HepG2 (cell line): ENCODE results near the gene RTP1. TPM values are rescaled to one million over a fixed set of nuclear protein-coding genes. Genes with fewer than 3 reads are reported as not detected.
"Not testable (repeated sequence)": the region's sequence is repeated elsewhere in the genome, so short reads cannot be mapped to it uniquely, and the experiment has no call there.

Experiments used
- ATAC-seq: fragments of 200-7000 bp; cut with Tn5 transposase; 3 replicates; pipeline ENCODE4 v1.9.1; 2020; ENCODE audit warnings: mild to moderate bottlenecking, moderate library complexity
- BruUV-seq: library from RNA; stranded (reverse); fragments of 400-500 nt; replicated peaks from 2 replicates; lab custom pipeline; 2021; lab: Mats Ljungman, UMichigan
- CTCF ChIA-PET: fragments of 300-600 bp; formaldehyde crosslinking; extraction: SDS; loops from one replicate; lab custom pipeline; 2021; ENCODE audit warnings: low total read pairs, inconsistent platforms, low intra/inter-chr PET ratio; lab: Yijun Ruan, JAX
- POLR2A ChIA-PET: fragments of 350-600 bp; sonication (Branson Sonifier 250); formaldehyde crosslinking; loops from one replicate; lab custom pipeline; 2020; ENCODE audit warnings: antibody characterized with exemption, inconsistent platforms; lab: Yijun Ruan, JAX
- DNase-seq: peaks from one replicate; pipeline ENCODE4 v3.0.0-alpha.2; 2015; ENCODE audit warnings: low spot score
- FAIRE-seq: peaks from 3 replicates; lab custom pipeline; 2011; peaks lifted over from hg19 to GRCh38; lab: Jason Lieb, UNC
- H2AFZ ChIP-seq: one replicate; pipeline ENCODE4 v1.6.1; 2011; ENCODE audit warnings: low read length, inconsistent platforms
- H3K27ac ChIP-seq: fragments of 300-600 bp; 3 replicates; pipeline ENCODE4 v1.8.0; 2011; ENCODE audit warnings: mixed run types, mild to moderate bottlenecking, mixed read lengths, low read length, inconsistent platforms; ENCODE audit not compliant: insufficient read depth; ENCODE audit errors: extremely low read length
- H3K27me3 ChIP-seq, 2 experiments: fragments of 200-600 bp in 1 of 2; 2 replicates in 1 of 2; 3 replicates in 1 of 2; pipeline versions ENCODE4 v1.6.0 to v1.8.0; 2011; ENCODE audit warnings: low read length in 2 of 2, mild to moderate bottlenecking in 2 of 2, moderate library complexity in 2 of 2, inconsistent platforms in 1 of 2; ENCODE audit not compliant: insufficient read depth in 2 of 2, control insufficient read depth in 1 of 2
- H3K36me3 ChIP-seq, 2 experiments: fragments of 200-600 bp in 1 of 2; replicated peaks in 1 of 2; 2 replicates in 1 of 2; 3 replicates in 1 of 2; pipeline versions ENCODE4 v1.5.1 to v1.8.0; 2011; ENCODE audit warnings: low read length in 2 of 2, inconsistent platforms in 1 of 2; ENCODE audit not compliant: insufficient read depth in 2 of 2, control insufficient read depth in 1 of 2
- H3K4me1 ChIP-seq: 2 replicates; pipeline ENCODE4 v1.5.1; 2012; ENCODE audit warnings: low read length, inconsistent platforms; ENCODE audit not compliant: insufficient read depth
- H3K4me2 ChIP-seq: 2 replicates; pipeline ENCODE4 v1.6.0; 2011; ENCODE audit warnings: low read depth, low read length, inconsistent platforms
- H3K4me3 ChIP-seq, 3 experiments: fragments of 200-600 bp in 1 of 3; sonication (generic), shearing (Covaris generic) in 1 of 3; replicated peaks in 1 of 3; 2 replicates each; pipeline ENCODE4 v1.5.1; 2011 to 2016; ENCODE audit warnings: low read length in 3 of 3, inconsistent platforms in 2 of 3, low read depth in 2 of 3, mild to moderate bottlenecking in 2 of 3, control low read depth in 1 of 3, mixed read lengths in 1 of 3; ENCODE audit not compliant: insufficient read depth in 1 of 3
- H3K79me2 ChIP-seq: one replicate; pipeline ENCODE4 v1.6.1; 2011; ENCODE audit warnings: low read length, inconsistent platforms; ENCODE audit not compliant: insufficient read depth
- H3K9ac ChIP-seq: 2 replicates; pipeline ENCODE4 v1.6.0; 2011; ENCODE audit warnings: mild to moderate bottlenecking, low read depth, low read length, inconsistent platforms; ENCODE audit not compliant: insufficient read depth
- H3K9me3 ChIP-seq: 2 replicates; pipeline ENCODE4 v1.5.1; 2012; ENCODE audit warnings: mild to moderate bottlenecking, low read length
- H4K20me1 ChIP-seq: 2 replicates; pipeline ENCODE4 v1.6.0; 2011; ENCODE audit warnings: inconsistent platforms, mild to moderate bottlenecking, low read length, moderate library complexity; ENCODE audit not compliant: insufficient read depth
- HOXA7 ChIP-seq: sonication (generic); formaldehyde crosslinking; IDR thresholded peaks from 2 replicates; pipeline ENCODE4 v1.8.1; 2022; ENCODE audit warnings: mild to moderate bottlenecking, missing genetic modification reagents, moderate library complexity
- SPEN ChIP-seq: sonication (generic); formaldehyde crosslinking; IDR thresholded peaks from 2 replicates; pipeline ENCODE4 v1.5.1; 2020; ENCODE audit warnings: low read depth, mild to moderate bottlenecking, missing genetic modification reagents
- U2AF2 ChIP-seq: fragments of 200-400 bp; formaldehyde crosslinking; IDR thresholded peaks from 2 replicates; pipeline ENCODE4 v1.6.1; 2017; ENCODE audit warnings: low read depth, mild to moderate bottlenecking, low read length
- ZNF20 ChIP-seq: sonication (generic); formaldehyde crosslinking; IDR thresholded peaks from 2 replicates; pipeline ENCODE4 v1.4.0; 2020; ENCODE audit warnings: mild to moderate bottlenecking, moderate library complexity, missing genetic modification reagents
- WGBS: methylation state at CpG from one replicate; pipeline ENCODE4 v1.1.6; 2017; ENCODE audit warnings: low lambda C conversion rate; 5-methylcytosine and 5-hydroxymethylcytosine counted together
- in situ Hi-C: cut with HindIII; loops from 2 replicates; pipeline ENCODE4 v1.10.0; 2017; ENCODE audit warnings: low pct_unique_long_range_greater_than_20kb; ENCODE audit not compliant: extremely low pct_ligation_motif_present
- intact Hi-C: fragments of 100-400 bp; cut with micrococcal nuclease; formaldehyde crosslinking; loops from one replicate; pipeline ENCODE4 v1.10.0; 2022; ENCODE audit not compliant: unreplicated experiment
- polyA plus RNA-seq, 8 experiments: library from polyadenylated mRNA; depleted of rRNA in 3 of 8; stranded (reverse) in 7 of 8; unstranded in 1 of 8; fragments of >200 nt; fragmentation: Illumina TruSeq in 4 of 8; extraction: Trizol in 4 of 8; gene quantifications; 2 replicates each; pipeline versions ENCODE4 v1.2.1 to v1.2.3, GENCODE V29; 2011 to 2016; ENCODE audit warnings: low read depth in 4 of 8, missing spikeins in 1 of 8, mixed read lengths in 1 of 8; ENCODE audit not compliant: insufficient read depth in 1 of 8
- total RNA-seq, 5 experiments: library from RNA; depleted of rRNA; stranded (reverse); fragments of >200 nt; fragmentation: Illumina TruSeq; extraction: Trizol; gene quantifications; 2 replicates each; pipeline ENCODE4 v1.2.3, GENCODE V29; 2016; ENCODE audit warnings: low read depth in 1 of 5
- TF ChIP-seq, protein P1 (sequence below): sonication (generic); formaldehyde crosslinking; IDR thresholded peaks from 2 replicates; pipeline ENCODE4; 2020; ENCODE audit warnings: missing genetic modification reagents, mild to moderate bottlenecking, borderline replicate concordance
- TF ChIP-seq, protein P2 (sequence below): sonication (generic); formaldehyde crosslinking; IDR thresholded peaks from 2 replicates; pipeline ENCODE4 v1.4.0; 2020; ENCODE audit warnings: mild to moderate bottlenecking, missing genetic modification reagents
- TF ChIP-seq, protein P3 (sequence below): sonication (generic); formaldehyde crosslinking; IDR thresholded peaks from 2 replicates; pipeline ENCODE4 v1.4.0; 2020; ENCODE audit warnings: missing genetic modification reagents, borderline replicate concordance

Gene RTP1
- total and polyA plus RNA-seq, 2 of the 13 experiments (the other 11 are each of a cell fraction or from before 2014, with no cell fraction given): not detected

DNA sequence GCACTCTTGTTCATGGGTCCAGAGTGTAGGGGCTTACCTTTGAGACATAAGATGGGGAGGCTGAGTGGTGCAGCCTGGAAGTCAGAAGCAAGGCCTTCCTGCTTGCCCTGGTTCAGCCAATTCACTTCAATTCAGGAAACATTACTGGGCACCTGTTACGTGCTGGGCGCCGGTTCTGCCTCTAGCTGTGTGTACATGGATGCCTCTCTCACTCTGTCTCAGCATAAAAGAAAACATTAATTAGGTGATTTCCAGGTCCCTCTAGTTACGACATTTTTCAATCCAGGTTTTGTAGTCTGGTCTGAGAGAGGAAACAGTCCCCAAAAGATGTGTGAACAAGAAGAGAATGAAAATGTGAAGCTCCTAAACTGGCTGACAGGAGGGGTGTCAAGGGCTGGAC is 1.2 kb downstream of the RTP1 start (continued):
- TF ChIP-seq HOXA7 (CRISPR knock-in tag) (no peak), SPEN (CRISPR knock-in tag) (no peak), ZNF20 (CRISPR knock-in tag) (no peak), U2AF2 (no peak)
- TF ChIP-seq, protein P1, sequence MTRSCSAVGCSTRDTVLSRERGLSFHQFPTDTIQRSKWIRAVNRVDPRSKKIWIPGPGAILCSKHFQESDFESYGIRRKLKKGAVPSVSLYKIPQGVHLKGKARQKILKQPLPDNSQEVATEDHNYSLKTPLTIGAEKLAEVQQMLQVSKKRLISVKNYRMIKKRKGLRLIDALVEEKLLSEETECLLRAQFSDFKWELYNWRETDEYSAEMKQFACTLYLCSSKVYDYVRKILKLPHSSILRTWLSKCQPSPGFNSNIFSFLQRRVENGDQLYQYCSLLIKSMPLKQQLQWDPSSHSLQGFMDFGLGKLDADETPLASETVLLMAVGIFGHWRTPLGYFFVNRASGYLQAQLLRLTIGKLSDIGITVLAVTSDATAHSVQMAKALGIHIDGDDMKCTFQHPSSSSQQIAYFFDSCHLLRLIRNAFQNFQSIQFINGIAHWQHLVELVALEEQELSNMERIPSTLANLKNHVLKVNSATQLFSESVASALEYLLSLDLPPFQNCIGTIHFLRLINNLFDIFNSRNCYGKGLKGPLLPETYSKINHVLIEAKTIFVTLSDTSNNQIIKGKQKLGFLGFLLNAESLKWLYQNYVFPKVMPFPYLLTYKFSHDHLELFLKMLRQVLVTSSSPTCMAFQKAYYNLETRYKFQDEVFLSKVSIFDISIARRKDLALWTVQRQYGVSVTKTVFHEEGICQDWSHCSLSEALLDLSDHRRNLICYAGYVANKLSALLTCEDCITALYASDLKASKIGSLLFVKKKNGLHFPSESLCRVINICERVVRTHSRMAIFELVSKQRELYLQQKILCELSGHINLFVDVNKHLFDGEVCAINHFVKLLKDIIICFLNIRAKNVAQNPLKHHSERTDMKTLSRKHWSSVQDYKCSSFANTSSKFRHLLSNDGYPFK (CRISPR knock-in tag): no peak
- TF ChIP-seq, protein P2, sequence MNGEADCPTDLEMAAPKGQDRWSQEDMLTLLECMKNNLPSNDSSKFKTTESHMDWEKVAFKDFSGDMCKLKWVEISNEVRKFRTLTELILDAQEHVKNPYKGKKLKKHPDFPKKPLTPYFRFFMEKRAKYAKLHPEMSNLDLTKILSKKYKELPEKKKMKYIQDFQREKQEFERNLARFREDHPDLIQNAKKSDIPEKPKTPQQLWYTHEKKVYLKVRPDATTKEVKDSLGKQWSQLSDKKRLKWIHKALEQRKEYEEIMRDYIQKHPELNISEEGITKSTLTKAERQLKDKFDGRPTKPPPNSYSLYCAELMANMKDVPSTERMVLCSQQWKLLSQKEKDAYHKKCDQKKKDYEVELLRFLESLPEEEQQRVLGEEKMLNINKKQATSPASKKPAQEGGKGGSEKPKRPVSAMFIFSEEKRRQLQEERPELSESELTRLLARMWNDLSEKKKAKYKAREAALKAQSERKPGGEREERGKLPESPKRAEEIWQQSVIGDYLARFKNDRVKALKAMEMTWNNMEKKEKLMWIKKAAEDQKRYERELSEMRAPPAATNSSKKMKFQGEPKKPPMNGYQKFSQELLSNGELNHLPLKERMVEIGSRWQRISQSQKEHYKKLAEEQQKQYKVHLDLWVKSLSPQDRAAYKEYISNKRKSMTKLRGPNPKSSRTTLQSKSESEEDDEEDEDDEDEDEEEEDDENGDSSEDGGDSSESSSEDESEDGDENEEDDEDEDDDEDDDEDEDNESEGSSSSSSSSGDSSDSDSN (CRISPR knock-in tag): no peak
- TF ChIP-seq, protein P3, sequence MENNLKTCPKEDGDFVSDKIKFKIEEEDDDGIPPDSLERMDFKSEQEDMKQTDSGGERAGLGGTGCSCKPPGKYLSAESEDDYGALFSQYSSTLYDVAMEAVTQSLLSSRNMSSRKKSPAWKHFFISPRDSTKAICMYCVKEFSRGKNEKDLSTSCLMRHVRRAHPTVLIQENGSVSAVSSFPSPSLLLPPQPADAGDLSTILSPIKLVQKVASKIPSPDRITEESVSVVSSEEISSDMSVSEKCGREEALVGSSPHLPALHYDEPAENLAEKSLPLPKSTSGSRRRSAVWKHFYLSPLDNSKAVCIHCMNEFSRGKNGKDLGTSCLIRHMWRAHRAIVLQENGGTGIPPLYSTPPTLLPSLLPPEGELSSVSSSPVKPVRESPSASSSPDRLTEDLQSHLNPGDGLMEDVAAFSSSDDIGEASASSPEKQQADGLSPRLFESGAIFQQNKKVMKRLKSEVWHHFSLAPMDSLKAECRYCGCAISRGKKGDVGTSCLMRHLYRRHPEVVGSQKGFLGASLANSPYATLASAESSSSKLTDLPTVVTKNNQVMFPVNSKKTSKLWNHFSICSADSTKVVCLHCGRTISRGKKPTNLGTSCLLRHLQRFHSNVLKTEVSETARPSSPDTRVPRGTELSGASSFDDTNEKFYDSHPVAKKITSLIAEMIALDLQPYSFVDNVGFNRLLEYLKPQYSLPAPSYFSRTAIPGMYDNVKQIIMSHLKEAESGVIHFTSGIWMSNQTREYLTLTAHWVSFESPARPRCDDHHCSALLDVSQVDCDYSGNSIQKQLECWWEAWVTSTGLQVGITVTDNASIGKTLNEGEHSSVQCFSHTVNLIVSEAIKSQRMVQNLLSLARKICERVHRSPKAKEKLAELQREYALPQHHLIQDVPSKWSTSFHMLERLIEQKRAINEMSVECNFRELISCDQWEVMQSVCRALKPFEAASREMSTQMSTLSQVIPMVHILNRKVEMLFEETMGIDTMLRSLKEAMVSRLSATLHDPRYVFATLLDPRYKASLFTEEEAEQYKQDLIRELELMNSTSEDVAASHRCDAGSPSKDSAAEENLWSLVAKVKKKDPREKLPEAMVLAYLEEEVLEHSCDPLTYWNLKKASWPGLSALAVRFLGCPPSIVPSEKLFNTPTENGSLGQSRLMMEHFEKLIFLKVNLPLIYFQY: no peak
- TF ChIP-seq, all 625 proteins: peak for 0

DNA sequence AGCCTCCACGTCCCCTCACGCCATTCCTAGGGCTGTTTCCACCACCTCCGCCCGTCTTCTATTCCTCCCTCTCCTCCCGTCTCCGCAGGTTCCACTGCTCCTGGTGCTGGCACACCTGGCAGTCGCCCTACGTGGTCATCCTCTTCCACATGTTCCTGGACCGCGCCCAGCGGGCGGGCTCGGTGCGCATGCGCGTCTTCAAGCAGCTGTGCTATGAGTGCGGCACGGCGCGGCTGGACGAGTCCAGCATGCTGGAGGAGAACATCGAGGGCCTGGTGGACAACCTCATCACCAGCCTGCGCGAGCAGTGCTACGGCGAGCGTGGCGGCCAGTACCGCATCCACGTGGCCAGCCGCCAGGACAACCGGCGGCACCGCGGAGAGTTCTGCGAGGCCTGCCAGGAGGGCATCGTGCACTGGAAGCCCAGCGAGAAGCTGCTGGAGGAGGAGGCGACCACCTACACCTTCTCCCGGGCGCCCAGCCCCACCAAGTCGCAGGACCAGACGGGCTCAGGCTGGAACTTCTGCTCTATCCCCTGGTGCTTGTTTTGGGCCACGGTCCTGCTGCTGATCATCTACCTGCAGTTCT is 2.3 kb downstream of the RTP1 start:
- H2AFZ ChIP-seq, H3K27ac ChIP-seq, FAIRE-seq, H3K4me2 ChIP-seq, BruUV-seq, H4K20me1 ChIP-seq, intact Hi-C loops, DNase-seq, H3K9me3 ChIP-seq, H3K79me2 ChIP-seq, H3K36me3 ChIP-seq, POLR2A ChIA-PET, in situ Hi-C loops, H3K9ac ChIP-seq, H3K4me3 ChIP-seq, CTCF ChIA-PET, ATAC-seq, H3K4me1 ChIP-seq: not testable (repeated sequence)
- H3K27me3 ChIP-seq: peaks cover 0 to 13% of the 10 kb centered on the region in 2 experiments; a peak in 1 of 5 replicates
- 74% methylated on average over 20 of the region's 44 CpGs for WGBS
